ENCODE data around the gene SF3B3.

DNA sequence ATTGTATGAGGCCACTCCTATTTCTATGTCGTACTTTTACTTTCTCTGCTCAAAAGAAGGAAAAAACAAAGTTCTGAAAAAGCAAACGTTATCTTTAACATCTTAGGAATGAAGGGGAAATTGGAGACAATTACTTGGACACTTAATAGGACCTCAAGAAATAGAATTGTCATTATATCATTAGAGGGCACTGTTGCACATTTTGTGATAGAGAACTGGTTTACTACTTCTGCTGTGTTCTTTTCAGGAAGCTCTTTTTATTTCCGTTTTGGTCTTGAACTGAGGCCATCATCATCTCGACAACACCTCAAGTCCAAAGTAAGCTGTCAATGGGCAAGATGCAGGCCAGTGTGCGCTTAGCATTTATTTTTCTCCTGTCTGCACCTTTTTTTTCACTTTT is 14.9 kb upstream of the SF3B3 start:
- TF ChIP-seq GATA2 (IDR thresholded peaks at IDR 0.05; ENCODE audit: low read depth, low read length) = no peak
- TF ChIP-seq GATA3 (IDR thresholded peaks at IDR 0.05; ENCODE audit: low read depth, low read length) = no peak

All from SH-SY5Y (cell line).